VCaP (cell line): ENCODE data around the gene DENND4B.

Source experiments
- H3K27ac ChIP-seq: fragments of 450-650 bp; 2 replicates; pipeline ENCODE4 v1.5.1; 2017
- TF ChIP-seq, protein P1 (sequence below): fragments of 450-650 bp; conservative IDR thresholded peaks from 2 replicates; pipeline ENCODE4 v1.5.1; 2017; ENCODE audit warnings: mild to moderate bottlenecking, moderate library complexity

Gene DENND4B

DNA sequence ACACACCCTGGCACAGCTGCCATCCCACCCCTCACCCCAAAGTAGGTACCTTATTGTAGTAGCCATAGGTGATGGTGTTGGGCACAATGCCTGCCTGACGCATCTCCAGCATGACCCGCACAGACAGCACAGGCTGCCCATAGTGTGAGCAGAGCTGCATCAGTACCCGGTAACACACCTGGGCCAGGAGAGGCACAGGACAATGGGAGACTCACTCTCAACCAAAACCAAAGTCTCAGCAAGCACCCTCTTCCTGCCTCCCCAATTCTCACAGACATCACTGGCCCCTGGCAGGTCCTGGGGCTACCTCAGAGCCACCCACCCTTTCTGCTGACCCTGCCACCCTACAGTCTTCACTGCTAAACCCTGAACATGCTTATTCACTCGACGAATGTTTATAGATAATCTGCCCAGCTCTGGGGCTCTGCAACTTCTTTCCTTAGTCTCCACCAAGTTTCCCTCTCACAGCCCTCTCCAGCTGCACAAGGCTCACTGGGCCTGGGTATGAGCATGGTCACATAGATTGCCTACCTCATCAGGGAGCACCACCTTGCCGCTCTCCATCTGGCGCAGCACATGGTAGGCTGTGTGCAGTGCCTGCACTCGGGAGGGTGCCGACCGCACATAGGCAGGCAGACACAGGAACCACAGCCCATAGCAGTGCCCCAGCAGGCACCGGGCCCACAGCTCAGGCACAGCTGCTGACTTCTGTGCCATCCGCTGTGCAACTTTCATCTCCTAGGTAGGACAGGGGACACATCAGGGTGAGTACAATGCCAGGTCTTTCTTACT, 10.3 kb downstream of the DENND4B start:
- no peak overlapping the region for H3K27ac ChIP-seq
- TF ChIP-seq, protein P1, sequence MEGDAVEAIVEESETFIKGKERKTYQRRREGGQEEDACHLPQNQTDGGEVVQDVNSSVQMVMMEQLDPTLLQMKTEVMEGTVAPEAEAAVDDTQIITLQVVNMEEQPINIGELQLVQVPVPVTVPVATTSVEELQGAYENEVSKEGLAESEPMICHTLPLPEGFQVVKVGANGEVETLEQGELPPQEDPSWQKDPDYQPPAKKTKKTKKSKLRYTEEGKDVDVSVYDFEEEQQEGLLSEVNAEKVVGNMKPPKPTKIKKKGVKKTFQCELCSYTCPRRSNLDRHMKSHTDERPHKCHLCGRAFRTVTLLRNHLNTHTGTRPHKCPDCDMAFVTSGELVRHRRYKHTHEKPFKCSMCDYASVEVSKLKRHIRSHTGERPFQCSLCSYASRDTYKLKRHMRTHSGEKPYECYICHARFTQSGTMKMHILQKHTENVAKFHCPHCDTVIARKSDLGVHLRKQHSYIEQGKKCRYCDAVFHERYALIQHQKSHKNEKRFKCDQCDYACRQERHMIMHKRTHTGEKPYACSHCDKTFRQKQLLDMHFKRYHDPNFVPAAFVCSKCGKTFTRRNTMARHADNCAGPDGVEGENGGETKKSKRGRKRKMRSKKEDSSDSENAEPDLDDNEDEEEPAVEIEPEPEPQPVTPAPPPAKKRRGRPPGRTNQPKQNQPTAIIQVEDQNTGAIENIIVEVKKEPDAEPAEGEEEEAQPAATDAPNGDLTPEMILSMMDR = no peak

GRCh38 chr1:153934746-153935145, 11.8 kb downstream of the DENND4B start:
- TF ChIP-seq, protein P1 = no peak

DNA sequence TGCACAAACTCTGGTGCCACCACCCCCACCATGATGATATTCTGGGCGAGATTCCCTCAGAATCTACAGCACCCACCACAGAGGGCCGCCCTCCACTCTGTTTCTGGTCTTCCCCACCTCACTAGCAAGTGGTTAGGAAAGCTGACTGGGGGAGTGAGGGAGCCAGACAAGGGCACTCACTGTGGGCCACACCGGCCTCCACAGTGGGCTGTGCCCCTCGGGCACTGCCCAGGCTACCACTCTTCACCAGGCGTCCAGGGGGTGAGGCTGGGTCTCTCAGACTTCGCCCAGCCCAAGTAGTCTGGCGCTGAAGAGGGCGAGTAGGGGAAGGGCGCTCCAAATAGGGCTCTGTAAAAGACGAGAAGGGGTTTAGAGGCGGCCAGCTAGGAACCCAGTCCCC, 12.6 kb downstream of the DENND4B start:
- no peak overlapping the region for H3K27ac ChIP-seq
- TF ChIP-seq, protein P1 = no peak

More at GRCh38 chr1:153934746-153935145, 11.8 kb downstream of the DENND4B start:
- no peak overlapping the region for H3K27ac ChIP-seq

GRCh38 chr1:153933430-153933829, 13.1 kb downstream of the DENND4B start:
- no peak overlapping the region for H3K27ac ChIP-seq
- TF ChIP-seq, protein P1 = no peak

- TF ChIP-seq, protein P1 = no peak
- H3K27ac ChIP-seq = no peak overlapping the region
Measured at GRCh38 chr1:153932156-153933131, 14.1 kb downstream of the DENND4B start.

- H3K27ac ChIP-seq = no peak overlapping the region
- TF ChIP-seq, protein P1 = no peak
Measured at GRCh38 chr1:153929981-153930948, 16.3 kb downstream of the DENND4B start.
